KMS-11 (cell line): ENCODE measurements around the gene LRRC2.

Source experiments
- H2AFZ ChIP-seq: fragments of 200-600 bp; sonication (generic); 2 replicates; pipeline ENCODE4 v1.6.1; 2016; ENCODE audit warnings: antibody characterized with exemption, mixed run types, low read depth
- H3K27ac ChIP-seq: fragments of 200-600 bp; sonication (generic); 2 replicates; pipeline ENCODE4 v1.6.1; 2016; ENCODE audit warnings: mild to moderate bottlenecking, mixed run types
- H3K27me3 ChIP-seq: fragments of 200-600 bp; sonication (generic); 2 replicates; pipeline ENCODE4 v1.6.1; 2017; ENCODE audit warnings: mild to moderate bottlenecking, low read depth, mixed run types, moderate library complexity; ENCODE audit not compliant: insufficient read depth
- H3K36me3 ChIP-seq: fragments of 200-600 bp; sonication (generic); 2 replicates; pipeline ENCODE4 v1.6.1; 2017; ENCODE audit warnings: mild to moderate bottlenecking, mixed run types; ENCODE audit not compliant: insufficient read depth
- H3K4me1 ChIP-seq: fragments of 200-600 bp; sonication (generic); 2 replicates; pipeline ENCODE4 v1.6.1; 2016; ENCODE audit warnings: mild to moderate bottlenecking, low read depth, mixed run types; ENCODE audit not compliant: poor library complexity, severe bottlenecking
- H3K4me2 ChIP-seq: fragments of 200-600 bp; sonication (generic); 2 replicates; pipeline ENCODE4 v1.7.0; 2016; ENCODE audit warnings: mild to moderate bottlenecking, mixed run types
- H3K4me3 ChIP-seq: fragments of 200-600 bp; sonication (generic); IDR thresholded peaks from 2 replicates; pipeline ENCODE4 v1.6.1; 2017; ENCODE audit warnings: low read depth, low read length, mixed read lengths; ENCODE audit not compliant: insufficient read depth
- H3K79me2 ChIP-seq: fragments of 200-600 bp; sonication (generic); 2 replicates; pipeline ENCODE4 v1.6.1; 2016; ENCODE audit warnings: low read depth, mixed run types; ENCODE audit not compliant: insufficient read depth
- H3K9ac ChIP-seq: fragments of 200-600 bp; sonication (generic); 2 replicates; pipeline ENCODE4 v1.6.1; 2016; ENCODE audit warnings: mild to moderate bottlenecking, mixed run types
- H4K20me1 ChIP-seq: fragments of 200-600 bp; sonication (generic); 2 replicates; pipeline ENCODE4 v1.6.1; 2016; ENCODE audit warnings: mild to moderate bottlenecking, mixed run types; ENCODE audit not compliant: insufficient read depth
- CTCF ChIP-seq: fragments of 200-600 bp; sonication (generic); conservative IDR thresholded peaks from 2 replicates; pipeline ENCODE4 v1.6.1; 2017; ENCODE audit warnings: low read depth, mild to moderate bottlenecking, antibody characterized with exemption, low read length, moderate library complexity, mixed read lengths

Gene LRRC2

GRCh38 chr3:46488735-46489361 is 77.3 kb downstream of the LRRC2 start:
- H3K4me3 ChIP-seq: no peak overlapping the region
- no peaks in the 10 kb centered on the region for H4K20me1 ChIP-seq
- no peak overlapping the region for H3K27ac ChIP-seq
- TF ChIP-seq CTCF: peak; percentile 87
- H3K36me3 ChIP-seq: no peaks in the 10 kb centered on the region
- H2AFZ ChIP-seq: peak overlapping the region; percentile 80
- H3K27me3 ChIP-seq: no peaks in the 10 kb centered on the region
- H3K9ac ChIP-seq: no peak overlapping the region; the same call in 1 of the 2 replicates
- H3K4me2 ChIP-seq: peak overlapping the region; percentile 61
- no peaks in the 10 kb centered on the region for H3K79me2 ChIP-seq
- peaks cover 7% of the 10 kb centered on the region for H3K4me1 ChIP-seq

DNA sequence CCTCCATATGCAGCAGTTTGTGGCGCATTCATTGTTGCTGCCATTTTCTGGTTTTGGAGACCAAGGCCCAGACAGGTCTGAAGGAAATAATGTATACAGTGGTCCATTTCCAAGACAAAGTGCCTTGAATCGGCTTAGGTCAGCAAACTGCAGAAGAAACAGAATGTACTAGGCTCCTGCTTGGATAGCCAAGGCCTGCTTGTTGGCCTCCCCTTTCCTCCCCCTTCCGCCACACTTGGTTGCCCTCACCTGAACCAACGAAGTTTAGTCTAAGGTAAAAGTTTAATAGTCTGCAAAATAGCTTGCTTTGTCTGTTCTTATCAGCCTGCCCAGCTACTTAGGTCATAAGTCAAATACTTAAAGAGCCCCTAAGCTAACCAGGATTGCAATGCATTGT is 80.3 kb downstream of the LRRC2 start:
- Histone ChIP-seq H3K79me2 (no peaks in the 10 kb centered on the region), H3K4me1 (peaks cover 7% of the 10 kb centered on the region), H3K4me2 (no peak overlapping the region), H3K9ac (no peak overlapping the region), H2AFZ (no peak overlapping the region), H3K36me3 (no peaks in the 10 kb centered on the region), H3K27ac (no peak overlapping the region), H3K27me3 (no peaks in the 10 kb centered on the region), H4K20me1 (no peaks in the 10 kb centered on the region), H3K4me3 (no peak overlapping the region)
- no peak for TF ChIP-seq CTCF

DNA sequence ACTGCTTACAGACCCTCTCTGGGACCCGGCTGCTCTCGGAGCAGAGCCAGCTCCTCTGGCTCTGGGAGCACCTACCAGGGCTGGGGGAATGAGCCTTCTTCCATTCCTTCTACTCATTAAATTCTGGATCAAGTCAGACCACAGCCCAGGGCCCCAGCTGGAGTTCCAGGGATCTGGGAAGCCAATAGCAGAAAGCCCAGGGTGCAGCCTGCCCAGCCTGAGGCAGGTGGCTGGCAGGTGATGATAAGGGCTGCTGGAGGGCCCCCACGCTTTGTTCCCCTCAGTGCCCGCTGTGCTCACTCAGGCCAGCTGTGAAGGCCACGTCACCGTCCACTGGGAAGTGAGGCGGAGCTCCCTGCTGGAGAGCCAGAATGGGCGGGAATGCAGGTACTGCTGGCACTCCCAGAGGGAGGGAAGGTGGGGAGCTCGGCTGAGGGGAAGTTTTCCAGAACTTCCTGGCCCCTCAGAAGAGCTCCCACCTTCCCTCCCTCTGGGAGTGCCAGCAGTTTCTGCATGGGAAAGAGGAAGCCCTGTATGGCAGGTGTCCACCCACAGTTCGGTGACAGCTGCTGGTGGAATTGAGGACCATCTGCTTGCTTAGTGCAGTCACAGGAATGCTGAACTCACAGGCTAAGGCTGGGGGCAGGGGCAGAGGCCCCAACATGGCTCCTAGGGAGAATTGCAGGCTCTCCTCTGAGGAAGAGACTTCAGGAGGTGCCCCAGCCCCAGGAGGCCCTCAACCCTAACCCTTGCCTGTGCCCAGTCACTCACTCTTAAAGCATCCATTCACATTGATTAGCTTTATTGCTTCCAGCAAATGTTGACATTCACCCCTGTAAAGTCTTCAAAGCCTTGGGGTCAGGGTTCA is 81.0 kb downstream of the LRRC2 start:
- Histone ChIP-seq H3K27me3 (no peaks in the 10 kb centered on the region), H3K27ac (no peak overlapping the region), H3K79me2 (no peaks in the 10 kb centered on the region), H2AFZ (no peak overlapping the region), H3K9ac (no peak overlapping the region), H3K4me2 (no peak overlapping the region), H3K4me3 (no peak overlapping the region), H4K20me1 (no peaks in the 10 kb centered on the region), H3K36me3 (no peaks in the 10 kb centered on the region), H3K4me1 (peaks cover 7% of the 10 kb centered on the region)
- no peak for TF ChIP-seq CTCF

- Histone ChIP-seq H3K9ac (no peak overlapping the region), H3K4me2 (no peak overlapping the region), H3K27ac (no peak overlapping the region), H4K20me1 (no peaks in the 10 kb centered on the region), H3K4me1 (peaks cover 6% of the 10 kb centered on the region), H3K79me2 (no peaks in the 10 kb centered on the region), H3K4me3 (no peak overlapping the region), H3K36me3 (no peaks in the 10 kb centered on the region), H2AFZ (no peak overlapping the region), H3K27me3 (no peaks in the 10 kb centered on the region)
- no peak for TF ChIP-seq CTCF
Observed at GRCh38 chr3:46484388-46484787, 81.7 kb downstream of the LRRC2 start.
